H1 (cell line): ENCODE data around the gene ADPGK. TPM values are rescaled to one million over a fixed set of nuclear protein-coding genes. Genes with fewer than 3 reads are reported as not detected.

ENCODE experiments used
- CTCF ChIA-PET: fragments of 300-600 bp; sonication (Branson Sonifier 250); formaldehyde crosslinking; loops from one replicate; lab custom pipeline; 2021; ENCODE audit not compliant: partially characterized antibody; lab: Charles Lee
- POLR2A ChIA-PET: fragments of 300-600 bp; sonication (Branson Sonifier 250); formaldehyde crosslinking; loops from one replicate; lab custom pipeline; 2021; ENCODE audit warnings: inconsistent platforms; ENCODE audit not compliant: partially characterized antibody; lab: Charles Lee
- DNase-seq, 2 experiments: peaks; one replicate each; pipeline versions ENCODE4 v3.0.0 to v3.0.0-alpha.2; 2010 to 2022; ENCODE audit warnings: low spot score in 2 of 2, low read depth in 1 of 2, mixed read lengths in 1 of 2
- FAIRE-seq: peaks from 2 replicates; lab custom pipeline; 2011; peaks lifted over from hg19 to GRCh38; lab: Jason Lieb, UNC
- H2AFZ ChIP-seq: 2 replicates; pipeline ENCODE4 v1.8.1; 2012; ENCODE audit warnings: low read length, inconsistent platforms
- H2AK5ac ChIP-seq: 2 replicates; pipeline ENCODE4 v1.6.1; 2013; ENCODE audit warnings: low read depth, low read length
- H2BK120ac ChIP-seq: replicated peaks from 2 replicates; pipeline ENCODE3; 2013; ENCODE audit warnings: low read depth, low read length, inconsistent platforms
- H2BK12ac ChIP-seq: 2 replicates; pipeline ENCODE4 v1.6.1; 2013; ENCODE audit warnings: low read depth, low read length
- H2BK15ac ChIP-seq: 2 replicates; pipeline ENCODE4 v1.6.1; 2013; ENCODE audit warnings: low read length
- H2BK20ac ChIP-seq: 2 replicates; pipeline ENCODE4 v1.6.1; 2013; ENCODE audit warnings: low read length
- H2BK5ac ChIP-seq: 2 replicates; pipeline ENCODE4 v1.6.1; 2013; ENCODE audit warnings: low read depth, low read length
- H3K14ac ChIP-seq: 2 replicates; pipeline ENCODE4 v1.6.1; 2013; ENCODE audit warnings: inconsistent platforms; ENCODE audit not compliant: insufficient read length
- H3K18ac ChIP-seq: 2 replicates; pipeline ENCODE4 v1.6.1; 2013; ENCODE audit warnings: low read length; ENCODE audit errors: extremely low read depth
- H3K23ac ChIP-seq: 2 replicates; pipeline ENCODE4 v1.6.1; 2013; ENCODE audit warnings: inconsistent platforms; ENCODE audit not compliant: insufficient read length
- H3K23me2 ChIP-seq: 2 replicates; pipeline ENCODE4 v1.6.1; 2013; ENCODE audit warnings: low read depth, low read length
- H3K27ac ChIP-seq: 2 replicates; pipeline ENCODE4 v1.6.1; 2011; ENCODE audit warnings: low read depth, low read length, inconsistent platforms
- H3K27me3 ChIP-seq, 4 experiments: replicated peaks in 1 of 4; 1 replicate in 1 of 4; 2 replicates in 3 of 4; pipeline versions ENCODE4 v1.6.1 to v1.8.1; 2011 to 2013; ENCODE audit warnings: low read length in 3 of 4, mild to moderate bottlenecking in 3 of 4, inconsistent platforms in 2 of 4, mixed read lengths in 2 of 4, moderate library complexity in 1 of 4; ENCODE audit not compliant: control insufficient read depth in 3 of 4, insufficient read depth in 3 of 4; ENCODE audit errors: extremely low read depth in 1 of 4
- H3K36me3 ChIP-seq, 4 experiments: 2 replicates each; pipeline versions ENCODE4 v1.6.1 to v1.8.1; 2011 to 2013; ENCODE audit warnings: mild to moderate bottlenecking in 4 of 4, low read length in 3 of 4, moderate library complexity in 2 of 4, control low read depth in 1 of 4, inconsistent platforms in 1 of 4; ENCODE audit not compliant: insufficient read depth in 4 of 4, control insufficient read depth in 2 of 4
- H3K4ac ChIP-seq: replicated peaks from 2 replicates; pipeline ENCODE3; 2013; ENCODE audit warnings: low read length, low read depth, mixed read lengths, inconsistent platforms; ENCODE audit not compliant: insufficient read length
- H3K4me1 ChIP-seq, 4 experiments: replicated peaks in 1 of 4; 1 replicate in 1 of 4; 2 replicates in 3 of 4; pipeline versions ENCODE4 v1.6.1 to v1.8.1; 2011 to 2013; ENCODE audit warnings: low read length in 3 of 4, inconsistent platforms in 2 of 4, mixed read lengths in 1 of 4; ENCODE audit not compliant: insufficient read depth in 4 of 4, control insufficient read depth in 3 of 4
- H3K4me2 ChIP-seq, 2 experiments: 2 replicates each; pipeline versions ENCODE4 v1.6.1 to v1.8.1; 2011 to 2013; ENCODE audit warnings: low read depth in 2 of 2, low read length in 2 of 2, control low read depth in 1 of 2, inconsistent platforms in 1 of 2, mild to moderate bottlenecking in 1 of 2; ENCODE audit not compliant: insufficient read depth in 1 of 2
- H3K4me3 ChIP-seq, 4 experiments: fragments of 200-600, 300-600 bp in 1 of 4; sonication (generic), shearing (Covaris generic), sonication (Bioruptor Twin) in 1 of 4; 2 replicates each; pipeline versions ENCODE4 v1.5.1 to v1.8.1; 2011 to 2016; ENCODE audit warnings: low read length in 4 of 4, low read depth in 3 of 4, control low read depth in 2 of 4, inconsistent platforms in 2 of 4, mild to moderate bottlenecking in 2 of 4, mixed read lengths in 1 of 4, moderate library complexity in 1 of 4; ENCODE audit not compliant: insufficient read depth in 2 of 4; ENCODE audit errors: extremely low read depth in 1 of 4
- H3K56ac ChIP-seq: replicated peaks from 2 replicates; pipeline ENCODE3; 2013; ENCODE audit warnings: low read depth, mild to moderate bottlenecking, mixed read lengths, low read length, inconsistent platforms; ENCODE audit not compliant: insufficient read length
- H3K79me1 ChIP-seq: 2 replicates; pipeline ENCODE4 v1.6.1; 2013; ENCODE audit warnings: low read depth, low read length, control low read depth
- H3K79me2 ChIP-seq, 2 experiments: 2 replicates each; pipeline versions ENCODE4 v1.6.1 to v1.8.1; 2012 to 2013; ENCODE audit warnings: low read length in 2 of 2, mild to moderate bottlenecking in 2 of 2, inconsistent platforms in 1 of 2; ENCODE audit not compliant: insufficient read depth in 2 of 2, control insufficient read depth in 1 of 2
- H3K9ac ChIP-seq, 4 experiments: replicated peaks in 1 of 4; 1 replicate in 1 of 4; 2 replicates in 3 of 4; pipeline versions ENCODE4 v1.6.1 to v1.8.1; 2011 to 2013; ENCODE audit warnings: low read depth in 3 of 4, low read length in 3 of 4, control low read depth in 2 of 4, mild to moderate bottlenecking in 2 of 4, moderate library complexity in 2 of 4, inconsistent platforms in 1 of 4; ENCODE audit errors: extremely low read depth in 1 of 4
- H3K9me3 ChIP-seq, 2 experiments: 2 replicates each; pipeline versions ENCODE4 v1.6.1 to v1.8.1; 2012 to 2013; ENCODE audit warnings: mild to moderate bottlenecking in 2 of 2, moderate library complexity in 2 of 2, control low read depth in 1 of 2, inconsistent platforms in 1 of 2, low read depth in 1 of 2, low read length in 1 of 2, mixed read lengths in 1 of 2; ENCODE audit not compliant: insufficient read depth in 2 of 2
- H4K20me1 ChIP-seq, 2 experiments: replicated peaks in 1 of 2; 2 replicates each; pipeline versions ENCODE3 to v1.8.1; 2011 to 2013; ENCODE audit warnings: inconsistent platforms in 2 of 2, low read length in 2 of 2, mild to moderate bottlenecking in 1 of 2; ENCODE audit not compliant: insufficient read depth in 2 of 2, control insufficient read depth in 1 of 2
- H4K5ac ChIP-seq: 2 replicates; pipeline ENCODE4 v1.6.1; 2013; ENCODE audit warnings: low read length, low read depth, mixed read lengths, inconsistent platforms; ENCODE audit not compliant: insufficient read length
- H4K8ac ChIP-seq: 2 replicates; pipeline ENCODE4 v1.8.0; 2013; ENCODE audit warnings: mild to moderate bottlenecking, moderate library complexity, low read length, inconsistent platforms; ENCODE audit not compliant: insufficient read depth; ENCODE audit errors: extremely low read depth
- H4K91ac ChIP-seq: replicated peaks from 2 replicates; pipeline ENCODE3; 2013; ENCODE audit warnings: low read length, mixed read lengths, inconsistent platforms; ENCODE audit not compliant: insufficient read length
- KDM5A ChIP-seq: fragments of 200-600 bp; IDR thresholded peaks from 2 replicates; pipeline ENCODE4 v1.7.1; 2012; ENCODE audit warnings: mild to moderate bottlenecking, low read length, inconsistent platforms, mixed read lengths
- TCF12 ChIP-seq: IDR thresholded peaks from 2 replicates; pipeline ENCODE4 v1.6.1; 2011; ENCODE audit warnings: low read depth, mild to moderate bottlenecking, low read length
- WGBS, 2 experiments: shearing (Covaris generic) in 1 of 2; methylation state at CpG; one replicate each; pipeline versions ENCODE4 v1.1.6 to v1.1.7; 2013 to 2015; ENCODE audit warnings: low lambda C conversion rate in 2 of 2, mixed read lengths in 2 of 2, inconsistent platforms in 1 of 2, low coverage in 1 of 2, missing lambda C conversion rate in 1 of 2; ENCODE audit not compliant: insufficient replicate concordance in 2 of 2, insufficient coverage in 1 of 2, insufficient read length in 1 of 2; ENCODE audit errors: extremely low coverage in 1 of 2, missing lambda C conversion rate in 1 of 2; 5-methylcytosine and 5-hydroxymethylcytosine counted together
- polyA plus RNA-seq, 7 experiments: library from polyadenylated mRNA; depleted of rRNA in 3 of 7; stranded (reverse) in 5 of 7; unstranded in 2 of 7; fragments of >200 nt in 5 of 7; fragments of 200-250 nt in 2 of 7; gene quantifications; 1 replicate in 5 of 7; 2 replicates in 1 of 7; 4 replicates in 1 of 7; pipeline versions ENCODE4 v1.2.1 to v1.2.3, GENCODE V29; 2011 to 2013; ENCODE audit warnings: missing spikeins in 2 of 7, mixed read lengths in 2 of 7
- total RNA-seq: library from RNA; stranded (reverse); fragmentation: NEBNext Ultra II Directional; extraction: Animal tissue kit (Norgen Biotek cat#: 25700); gene quantifications from 2 replicates; pipeline ENCODE4 v1.2.1, GENCODE V29; 2021
- TF ChIP-seq, protein P1 (sequence below): IDR thresholded peaks from 2 replicates; pipeline ENCODE4 v1.6.1; 2012; ENCODE audit warnings: inconsistent platforms

ADPGK gene
- total and polyA plus RNA-seq, 2 of the 8 experiments (the other 6 are each of a cell fraction or from before 2014, with no cell fraction given), result 32.2 to 38.2 TPM

DNA sequence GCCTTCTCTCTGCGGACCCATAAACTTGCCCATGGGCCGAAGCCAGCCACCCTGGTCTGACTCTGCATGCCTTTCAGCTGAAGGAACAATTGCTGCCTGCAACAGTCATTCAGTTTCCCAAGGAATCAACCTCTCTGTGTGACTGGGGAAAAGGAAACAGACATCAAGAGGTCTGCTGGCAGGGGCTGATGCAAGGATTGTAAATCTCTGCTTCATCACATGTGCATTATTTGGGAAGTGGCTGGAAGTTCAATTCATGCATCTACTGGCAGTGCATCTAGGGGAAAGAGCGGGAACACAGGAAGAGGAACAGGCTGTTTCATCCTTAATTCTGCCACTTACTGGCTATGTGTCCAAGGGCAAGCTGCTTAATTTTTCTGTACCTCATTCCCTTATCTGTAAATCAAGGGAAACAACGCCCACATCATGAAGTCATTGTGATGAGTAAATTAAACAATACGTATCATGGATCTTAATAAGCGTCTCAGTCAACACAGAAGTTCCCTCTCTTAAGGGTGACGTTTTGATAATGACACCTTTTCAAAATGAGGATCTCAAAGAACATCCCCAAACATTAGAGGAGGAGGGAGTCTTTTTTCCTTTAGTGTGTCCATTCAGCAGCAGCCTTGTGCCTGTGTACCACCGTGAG is 17.4 kb upstream of the ADPGK start:
- POLR2A ChIA-PET, result interaction anchor here (0.8 to 1.3 kb wide), 2 partner anchors 13 to 25 kb away, joined by 3 read pairs; no protein-coding TSS in a partner anchor
- Histone ChIP-seq H3K9me3 (0 out of 4 replicates have a peak, but pooled peaks cover 0 to 2% of the 10 kb centered on the region in 2 experiments), H3K27me3 (peaks cover 0 to 4% (median 2%) of the 10 kb centered on the region in 4 experiments; a peak in 3 of 7 replicates), H3K4me1 (peaks cover 0 to 3% (median 0%) of the 10 kb centered on the region in 4 experiments; a peak in 1 of 7 replicates), H4K8ac (no peak overlapping the region), H2BK15ac (no peak overlapping the region), H3K4me3 (no peak overlapping the region), H2AFZ (peak overlapping the region; percentile 93), H3K4ac (no peak overlapping the region), H3K23me2 (peaks cover 7% of the 10 kb centered on the region; the same call in 1 of the 2 replicates), H3K56ac (no peak overlapping the region), H2BK20ac (no peak overlapping the region), H2AK5ac (no peak overlapping the region), H4K91ac (no peak overlapping the region), H3K18ac (no peak overlapping the region), H3K27ac (no peak overlapping the region), H3K23ac (no peak overlapping the region), H3K4me2 (no peak overlapping the region), H3K9ac (no peak overlapping the region; a peak in 1 of 7 replicates), H3K14ac (no peak overlapping the region), H2BK12ac (no peak overlapping the region), H2BK5ac (no peak overlapping the region), H4K20me1 (no peaks in the 10 kb centered on the region), H3K79me2 (no peaks in the 10 kb centered on the region), H3K36me3 (no peaks in the 10 kb centered on the region), H3K79me1 (no peaks in the 10 kb centered on the region), H4K5ac (no peak overlapping the region), H2BK120ac (no peak overlapping the region)
- FAIRE-seq, result no peak
- TF ChIP-seq KDM5A (no peak), TCF12 (no peak)
- TF ChIP-seq, protein P1, sequence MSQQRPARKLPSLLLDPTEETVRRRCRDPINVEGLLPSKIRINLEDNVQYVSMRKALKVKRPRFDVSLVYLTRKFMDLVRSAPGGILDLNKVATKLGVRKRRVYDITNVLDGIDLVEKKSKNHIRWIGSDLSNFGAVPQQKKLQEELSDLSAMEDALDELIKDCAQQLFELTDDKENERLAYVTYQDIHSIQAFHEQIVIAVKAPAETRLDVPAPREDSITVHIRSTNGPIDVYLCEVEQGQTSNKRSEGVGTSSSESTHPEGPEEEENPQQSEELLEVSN, result peak; percentile 33; the same call in 1 of the 2 replicates
- DNase-seq, result no peak
- CTCF ChIA-PET, result interaction anchor here (1.1 to 1.7 kb wide), 3 partner anchors 16 to 443 kb away, joined by 3 to 6 read pairs (median 4); no protein-coding TSS in a partner anchor
- WGBS, 2 experiments, result 87% methylated on average over 8 of the region's 8 CpGs; no CpG with 5 or more reads in 1 of the 2 experiments
